ENCODE data around the gene SIK2. TPM values are rescaled to one million over a fixed set of nuclear protein-coding genes. Genes with fewer than 3 reads are reported as not detected.
"Not testable (repeated sequence)": the region's sequence is repeated elsewhere in the genome, so short reads cannot be mapped to it uniquely, and the experiment has no call there.

Gene SIK2
- total RNA-seq, 2 donors from 2014 or later = 9.4 to 9.9 TPM

DNA sequence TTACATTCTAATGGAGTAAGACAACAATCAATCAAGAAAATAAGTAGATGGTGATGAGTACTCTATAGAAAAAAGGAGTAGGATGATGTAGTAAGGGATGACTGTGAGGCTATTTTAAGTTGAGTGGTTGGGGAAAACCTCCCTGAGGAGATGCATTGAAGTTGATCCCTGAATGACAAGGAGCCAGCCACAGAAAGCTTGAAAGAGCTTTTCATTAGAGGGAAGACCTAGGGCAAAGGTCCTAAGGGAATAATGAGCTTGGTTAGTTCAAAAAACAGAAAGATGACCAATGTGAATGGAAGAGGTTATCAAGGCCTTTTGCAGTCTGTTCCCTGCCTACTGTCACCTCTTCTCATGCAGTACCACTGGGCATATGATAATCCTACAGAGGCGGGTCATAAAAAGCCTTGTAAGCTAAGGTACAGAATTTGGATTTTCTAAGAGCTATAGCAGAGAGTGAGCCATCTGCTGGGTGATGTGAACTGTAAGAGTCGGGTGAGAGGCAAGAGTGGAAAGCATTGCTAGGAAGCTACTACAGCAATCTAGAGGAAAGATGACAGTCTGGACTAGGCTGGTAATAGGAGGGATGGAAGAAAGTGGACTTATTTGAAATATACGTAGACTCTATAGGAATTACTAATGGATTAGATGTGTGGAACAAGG, 160.9 kb downstream of the SIK2 start:
- Mint-ChIP-seq H3K36me3 (ENCODE audit: insufficient read depth in 2 of 2) (peaks cover 15 to 28% of the 10 kb centered on the region in 2 donors), H3K27ac (no peak overlapping the region), H3K9me3 (no peaks in the 10 kb centered on the region), H3K4me3 (peak overlapping the region in 1 of 2 donors; percentile 4), H3K27me3 (ENCODE audit: low read depth) (no peaks in the 10 kb centered on the region), H3K4me1 (ENCODE audit: low read depth) (peaks cover 36% of the 10 kb centered on the region)
- no peak for ATAC-seq (replicated peaks in 1 of 2)
- no peak for DNase-seq

DNA sequence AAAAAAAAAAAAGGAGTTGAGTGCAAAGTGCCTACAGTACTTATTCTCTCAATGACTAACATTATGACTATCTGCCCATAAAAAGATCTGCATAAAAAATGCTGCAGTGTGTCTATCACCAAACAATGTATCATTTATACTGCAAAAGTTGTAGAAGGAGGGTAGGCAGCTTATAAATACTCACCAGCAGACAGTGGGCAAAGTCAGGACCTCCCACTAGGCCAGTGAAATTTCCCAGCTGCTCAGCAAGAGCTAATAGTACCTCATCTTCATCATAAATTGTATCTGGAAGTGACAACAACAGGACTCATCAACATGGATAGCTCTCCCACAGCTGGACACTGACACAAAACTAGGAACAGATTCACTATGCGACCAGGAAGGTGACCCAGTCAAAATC, 162.4 kb downstream of the SIK2 start:
- DNase-seq (no peak), ATAC-seq (replicated peaks in 1 of 2) (no peak)
- peaks cover 36% of the 10 kb centered on the region for H3K4me1 Mint-ChIP-seq (ENCODE audit: low read depth)
- H3K9me3 Mint-ChIP-seq = no peaks in the 10 kb centered on the region
- H3K4me3 Mint-ChIP-seq = peak overlapping the region; percentile 95 to 99
- no peaks in the 10 kb centered on the region for H3K27me3 Mint-ChIP-seq (ENCODE audit: low read depth)
- H3K36me3 Mint-ChIP-seq (ENCODE audit: insufficient read depth in 2 of 2) = peaks cover 15 to 24% of the 10 kb centered on the region in 2 donors
- no peak overlapping the region for H3K27ac Mint-ChIP-seq

DNA sequence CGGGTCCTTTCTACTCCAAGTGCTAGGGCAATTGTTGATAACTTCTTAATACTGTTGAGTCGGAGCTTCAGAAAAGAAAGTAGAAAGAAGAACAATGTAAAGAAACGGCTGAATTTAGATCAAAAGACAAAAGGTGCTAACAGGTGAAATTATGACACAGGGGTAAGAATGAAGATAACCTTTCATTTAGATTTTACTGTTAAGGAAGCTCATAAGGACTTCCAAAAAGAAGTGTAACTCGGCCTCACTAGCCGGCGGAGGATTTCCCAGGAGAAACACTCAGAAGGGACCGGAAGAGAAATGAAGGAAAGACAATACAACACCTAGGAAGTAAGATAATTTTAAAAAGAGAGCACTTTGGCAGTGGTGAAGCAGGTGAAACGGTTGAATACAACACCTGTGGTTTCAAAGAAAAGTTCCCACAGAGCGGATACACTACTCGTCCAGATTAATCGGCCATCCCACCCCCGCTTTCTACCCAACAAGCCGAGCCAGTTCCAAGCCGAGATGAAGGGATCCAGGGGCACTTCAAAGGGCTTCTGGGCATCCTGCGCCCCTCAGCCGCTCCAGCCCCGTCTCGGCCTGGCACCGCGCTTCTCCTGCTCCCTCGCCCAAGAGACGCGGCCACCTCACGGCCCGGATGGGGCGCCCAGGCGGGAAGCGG, 163.2 kb downstream of the SIK2 start:
- H3K4me1 Mint-ChIP-seq (ENCODE audit: low read depth) = peaks cover 36% of the 10 kb centered on the region
- no peaks in the 10 kb centered on the region for H3K27me3 Mint-ChIP-seq (ENCODE audit: low read depth)
- peaks cover 15 to 24% of the 10 kb centered on the region in 2 donors for H3K36me3 Mint-ChIP-seq (ENCODE audit: insufficient read depth in 2 of 2)
- peak overlapping the region; percentile 92 for H3K27ac Mint-ChIP-seq
- no peak for DNase-seq
- H3K4me3 Mint-ChIP-seq = peak overlapping the region; percentile 95 to 99
- ATAC-seq (replicated peaks in 1 of 2) = no peak
- H3K9me3 Mint-ChIP-seq = no peaks in the 10 kb centered on the region

DNA sequence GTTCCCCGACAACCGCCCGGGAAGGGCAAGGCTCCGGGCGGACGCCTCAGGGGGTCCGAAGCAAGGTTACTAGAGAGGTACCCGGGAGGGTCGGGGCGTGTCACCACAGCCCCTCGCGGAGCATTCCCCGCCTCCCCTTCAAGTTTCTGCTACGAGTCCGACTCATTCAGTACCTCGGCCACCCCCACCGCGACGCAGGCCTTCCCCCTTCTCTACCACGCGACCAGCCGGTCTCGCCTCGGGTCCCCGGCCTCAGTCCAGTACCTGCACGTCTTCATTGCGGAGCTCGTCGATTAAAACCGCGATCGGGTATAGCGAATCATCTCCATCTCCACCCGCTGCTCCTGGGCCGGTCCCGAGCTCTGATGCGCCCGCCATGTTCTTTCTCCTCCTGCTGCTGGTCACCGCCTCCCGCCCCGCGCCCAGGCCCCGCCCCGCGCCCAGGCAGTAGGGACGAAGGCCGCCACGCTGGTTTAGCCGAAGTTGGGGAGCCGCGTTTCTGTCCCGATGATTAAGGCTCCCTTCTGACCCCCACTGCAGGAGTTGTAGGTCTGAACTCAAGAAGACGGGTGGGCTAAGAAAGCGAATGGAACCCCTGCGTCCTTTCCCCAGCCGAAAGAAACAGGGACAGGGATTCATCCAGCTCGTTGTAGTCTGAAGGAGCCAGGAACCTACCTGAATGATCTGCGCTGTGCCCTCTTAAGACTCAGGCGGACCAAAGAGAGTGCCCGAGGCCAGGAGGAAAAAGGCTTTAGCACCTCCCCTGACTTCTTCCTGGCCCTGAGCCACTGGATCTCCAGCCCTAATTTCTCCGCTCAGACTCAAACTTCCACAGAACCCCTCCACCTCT, 164.0 kb downstream of the SIK2 start, which contains the start of gene PPP2R1B:
Gene PPP2R1B, minus strand, starts transcription at position 406 of the 850 bp plus-strand sequence. Its CDS starts 28 bp downstream, at position 378.
- peak; percentile 95 to 98 for ATAC-seq (replicated peaks in 1 of 2)
- no peaks in the 10 kb centered on the region for H3K27me3 Mint-ChIP-seq (ENCODE audit: low read depth)
- H3K4me1 Mint-ChIP-seq (ENCODE audit: low read depth) = peaks cover 36% of the 10 kb centered on the region
- peak; percentile 78 to 80 for DNase-seq
- peaks cover 12 to 24% of the 10 kb centered on the region in 2 donors for H3K36me3 Mint-ChIP-seq (ENCODE audit: insufficient read depth in 2 of 2)
- H3K27ac Mint-ChIP-seq = peak within 1 kb of the TSS; percentile 98
- no peaks in the 10 kb centered on the region for H3K9me3 Mint-ChIP-seq
- H3K4me3 Mint-ChIP-seq = peak within 1 kb of the TSS; percentile 95 to 99

DNA sequence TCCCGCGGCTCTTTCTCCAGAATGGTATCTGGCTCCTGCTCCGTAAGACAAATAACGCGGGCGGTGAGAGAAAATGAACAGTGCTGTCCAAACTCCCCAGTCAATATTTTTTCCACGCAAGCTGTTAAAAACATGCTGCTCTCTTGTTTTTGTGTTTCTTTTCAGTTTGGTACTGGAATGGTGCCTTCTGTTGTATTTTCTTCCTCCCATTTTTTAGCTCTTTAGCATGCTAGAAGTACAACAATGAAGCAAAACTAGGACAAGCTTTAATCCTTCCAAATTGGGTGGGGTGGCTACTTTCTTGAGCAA, 164.5 kb downstream of the SIK2 start:
- peak overlapping the region; percentile 95 to 99 for H3K4me3 Mint-ChIP-seq
- no peaks in the 10 kb centered on the region for H3K27me3 Mint-ChIP-seq (ENCODE audit: low read depth)
- peak overlapping the region; percentile 69 for H3K27ac Mint-ChIP-seq
- no peaks in the 10 kb centered on the region for H3K9me3 Mint-ChIP-seq
- DNase-seq (no peak), ATAC-seq (replicated peaks in 1 of 2) (no peak)
- peaks cover 10 to 22% of the 10 kb centered on the region in 2 donors for H3K36me3 Mint-ChIP-seq (ENCODE audit: insufficient read depth in 2 of 2)
- H3K4me1 Mint-ChIP-seq (ENCODE audit: low read depth) = peaks cover 36% of the 10 kb centered on the region

DNA sequence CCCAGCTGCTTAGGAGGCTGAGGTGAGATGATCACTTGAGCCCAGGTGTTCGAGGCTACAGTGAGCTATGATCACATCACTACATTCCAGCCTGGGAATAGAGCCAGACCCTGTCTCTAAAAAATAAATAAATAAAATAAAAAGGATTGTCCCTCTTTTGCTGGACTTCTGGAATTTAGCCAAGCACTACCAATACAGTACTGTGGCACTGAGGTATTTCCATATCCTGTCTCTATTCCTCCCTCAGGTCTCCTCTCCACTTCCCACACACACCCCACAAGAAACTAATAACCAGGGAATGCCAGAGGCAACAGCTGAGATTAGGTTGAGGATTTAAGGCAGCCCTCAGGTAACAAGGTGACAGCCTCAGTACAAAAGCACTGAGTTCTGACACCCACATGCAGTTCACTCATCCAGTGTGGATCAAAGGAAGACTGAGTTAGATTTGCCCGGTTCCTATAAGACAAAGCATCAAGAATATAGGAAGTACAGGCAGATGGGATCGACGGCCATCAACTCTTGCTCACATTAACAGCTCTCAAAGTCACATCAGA, 168.4 kb downstream of the SIK2 start:
- H3K4me3 Mint-ChIP-seq = no peak overlapping the region
- no peaks in the 10 kb centered on the region for H3K9me3 Mint-ChIP-seq
- H3K27ac Mint-ChIP-seq = no peak overlapping the region
- H3K27me3 Mint-ChIP-seq (ENCODE audit: low read depth) = no peaks in the 10 kb centered on the region
- peaks cover 2% of the 10 kb centered on the region in 2 donors for H3K36me3 Mint-ChIP-seq (ENCODE audit: insufficient read depth in 2 of 2)
- DNase-seq (no peak), ATAC-seq (replicated peaks in 1 of 2) (no peak)
- peaks cover 7% of the 10 kb centered on the region for H3K4me1 Mint-ChIP-seq (ENCODE audit: low read depth)

DNA sequence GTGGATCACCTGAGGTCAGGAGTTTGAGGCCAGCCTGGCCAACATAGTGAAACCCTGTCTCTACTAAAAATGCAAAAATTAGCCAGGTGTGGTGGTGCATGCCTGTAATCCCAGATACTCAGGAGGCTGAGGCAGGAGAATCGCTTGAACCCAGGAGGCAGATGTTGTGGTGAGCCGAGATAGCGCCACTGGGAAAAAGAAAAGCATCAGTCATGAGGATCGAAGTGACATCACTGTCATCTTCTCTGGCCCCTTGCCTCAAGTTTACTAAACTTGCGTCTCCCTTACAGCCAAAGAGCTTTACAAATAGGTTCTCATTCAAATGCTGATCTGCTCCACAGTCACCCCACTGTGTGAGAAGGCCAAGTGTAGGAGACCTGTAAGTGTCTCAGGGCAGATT, 169.0 kb downstream of the SIK2 start:
- not testable (repeated sequence) for ATAC-seq (replicated peaks in 1 of 2); H3K27ac Mint-ChIP-seq; DNase-seq; H3K4me3 Mint-ChIP-seq; H3K9me3 Mint-ChIP-seq; H3K4me1 Mint-ChIP-seq (ENCODE audit: low read depth); H3K27me3 Mint-ChIP-seq (ENCODE audit: low read depth); H3K36me3 Mint-ChIP-seq (ENCODE audit: insufficient read depth in 2 of 2)

DNA sequence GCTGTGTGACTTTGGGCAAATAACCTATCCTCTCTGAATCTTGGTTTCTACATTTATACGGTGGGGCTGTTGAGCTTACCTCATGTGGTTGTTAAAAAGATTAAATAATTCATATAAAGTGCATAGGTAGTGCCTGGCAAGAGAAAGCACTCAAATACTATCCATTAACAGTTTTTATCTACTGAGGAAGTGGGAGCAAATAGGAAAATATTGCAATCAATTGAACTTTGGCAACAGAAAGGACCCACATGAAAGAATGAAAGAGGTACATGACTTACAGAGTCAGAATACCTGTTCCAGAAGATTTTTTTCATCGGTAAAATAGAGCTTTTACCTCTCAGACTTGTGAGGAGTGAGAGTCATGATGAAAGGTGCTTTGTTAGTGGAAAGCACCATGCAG, 170.3 kb downstream of the SIK2 start:
- DNase-seq (no peak), ATAC-seq (replicated peaks in 1 of 2) (no peak)
- no peaks in the 10 kb centered on the region for H3K27me3 Mint-ChIP-seq (ENCODE audit: low read depth)
- H3K9me3 Mint-ChIP-seq = no peaks in the 10 kb centered on the region
- H3K36me3 Mint-ChIP-seq (ENCODE audit: insufficient read depth in 2 of 2) = no peaks in the 10 kb centered on the region
- H3K27ac Mint-ChIP-seq = no peak overlapping the region
- H3K4me3 Mint-ChIP-seq = no peak overlapping the region
- no peaks in the 10 kb centered on the region for H3K4me1 Mint-ChIP-seq (ENCODE audit: low read depth)

DNA sequence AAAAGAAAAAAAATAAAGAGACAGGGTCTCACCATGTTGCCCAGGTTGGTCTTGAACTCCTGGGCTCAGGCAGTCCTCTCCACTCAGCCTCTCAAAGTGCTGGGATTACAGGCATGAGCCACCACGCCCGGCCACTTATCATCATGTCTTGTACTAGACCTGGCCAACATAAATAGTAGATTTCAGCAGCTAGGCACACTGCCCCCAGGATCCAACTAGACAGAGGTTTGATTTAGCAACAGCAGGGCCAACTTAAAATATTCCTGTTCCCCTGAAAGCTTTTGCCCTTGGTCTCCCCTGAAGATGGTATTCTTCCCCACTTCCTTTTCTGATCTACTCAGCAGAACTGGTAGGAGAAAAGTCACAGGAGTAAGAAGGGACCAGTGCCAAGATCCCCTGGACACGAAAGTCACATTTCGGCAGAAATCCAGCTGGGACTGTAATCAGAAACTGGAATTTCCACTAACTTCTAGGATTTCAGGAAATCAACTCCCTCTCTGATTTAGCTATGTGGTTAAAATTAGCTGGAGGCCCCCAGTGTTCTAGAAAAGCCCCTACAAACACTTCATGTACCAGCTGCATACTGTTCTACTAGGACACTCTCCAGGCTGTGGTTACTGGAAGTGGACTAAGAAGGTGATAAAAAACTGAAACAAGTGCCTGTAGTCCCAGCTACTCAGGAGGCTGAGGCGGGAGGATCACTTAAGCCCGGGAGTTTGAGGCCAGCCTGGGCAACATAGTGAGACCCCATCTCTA, 172.9 kb downstream of the SIK2 start:
- Mint-ChIP-seq H3K36me3 (ENCODE audit: insufficient read depth in 2 of 2) (no peaks in the 10 kb centered on the region), H3K4me3 (no peak overlapping the region), H3K9me3 (no peaks in the 10 kb centered on the region), H3K4me1 (ENCODE audit: low read depth) (no peaks in the 10 kb centered on the region), H3K27ac (no peak overlapping the region), H3K27me3 (ENCODE audit: low read depth) (no peaks in the 10 kb centered on the region)
- DNase-seq (no peak), ATAC-seq (replicated peaks in 1 of 2) (no peak)

DNA sequence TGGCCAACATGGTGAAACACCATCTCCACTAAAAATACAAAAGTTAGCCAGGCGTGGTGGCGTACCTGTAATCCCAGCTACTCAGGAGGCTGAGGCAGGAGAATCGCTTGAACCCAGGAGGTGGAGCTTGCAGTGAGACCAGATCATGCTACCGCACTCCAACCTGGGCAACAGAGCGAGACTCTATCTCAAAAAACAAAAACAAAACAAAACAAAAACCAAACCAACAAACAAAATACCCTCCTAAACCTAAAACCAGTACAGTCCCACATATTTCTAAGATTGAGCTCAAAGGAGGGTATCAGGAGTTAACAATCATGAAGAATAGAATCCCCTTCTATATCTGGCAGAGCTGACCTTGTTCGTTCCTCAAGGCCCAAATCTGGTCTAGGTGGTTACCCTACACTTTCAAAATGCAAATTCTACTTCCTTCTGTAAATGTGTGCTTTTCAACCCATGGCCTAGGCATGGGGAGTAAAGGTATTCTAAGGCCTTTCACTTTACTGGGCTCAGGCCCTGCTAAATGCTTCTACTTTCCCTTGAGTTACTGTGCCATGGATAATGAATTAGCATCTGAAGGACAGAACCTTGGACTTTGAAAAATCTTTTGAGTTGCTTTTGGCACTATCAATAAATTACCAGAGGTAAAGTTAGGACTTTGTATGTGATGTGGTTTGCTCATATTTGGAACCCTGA, 174.3 kb downstream of the SIK2 start:
- no peaks in the 10 kb centered on the region for H3K27me3 Mint-ChIP-seq (ENCODE audit: low read depth)
- no peaks in the 10 kb centered on the region for H3K9me3 Mint-ChIP-seq
- H3K27ac Mint-ChIP-seq = no peak overlapping the region
- H3K4me3 Mint-ChIP-seq = no peak overlapping the region
- H3K36me3 Mint-ChIP-seq (ENCODE audit: insufficient read depth in 2 of 2) = no peaks in the 10 kb centered on the region
- no peak for ATAC-seq (replicated peaks in 1 of 2)
- no peaks in the 10 kb centered on the region for H3K4me1 Mint-ChIP-seq (ENCODE audit: low read depth)
- no peak for DNase-seq

DNA sequence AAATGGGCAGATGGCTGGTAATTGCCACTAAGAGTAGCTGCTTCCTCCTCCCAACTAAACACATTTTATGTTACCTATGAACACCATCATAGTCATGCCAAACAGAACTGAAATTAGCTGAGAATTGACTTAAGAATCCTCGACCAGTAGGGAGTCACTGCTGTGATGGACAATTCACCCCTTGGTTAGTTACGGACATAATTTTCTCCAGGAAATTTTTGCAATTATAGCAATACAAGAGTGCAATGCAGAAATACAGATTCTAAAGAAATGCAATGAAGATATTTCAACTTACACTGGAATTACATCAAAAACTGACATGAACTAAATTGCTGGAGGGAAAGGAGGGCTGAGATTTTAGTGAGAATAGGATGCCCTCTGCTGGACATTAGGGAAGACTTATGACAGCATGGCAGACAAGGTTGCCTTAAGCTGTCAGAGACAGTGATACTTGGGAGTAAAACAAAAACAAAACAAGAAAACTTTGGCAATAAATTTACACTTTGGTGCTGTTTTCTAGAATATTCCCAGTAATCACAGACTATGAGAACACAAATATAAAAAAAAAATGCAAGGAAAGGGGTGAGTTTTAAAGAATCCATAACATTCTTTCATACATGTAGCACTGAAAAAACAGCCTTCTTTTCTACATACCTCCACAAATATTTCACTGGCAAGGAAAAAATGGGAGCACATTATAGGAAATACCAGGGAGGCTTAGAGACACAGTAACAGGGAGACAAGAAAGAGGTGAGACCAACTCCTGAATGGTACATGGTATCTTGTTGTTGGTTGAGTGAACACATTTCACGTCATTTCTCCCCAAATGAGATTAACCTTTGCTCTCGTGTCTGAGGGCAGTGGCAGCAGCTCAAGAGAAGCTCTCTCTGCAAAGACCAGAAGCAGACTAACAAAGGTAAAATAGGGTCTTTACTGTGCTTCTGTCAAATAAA, 175.1 kb downstream of the SIK2 start:
- Mint-ChIP-seq H3K4me1 (ENCODE audit: low read depth) (no peaks in the 10 kb centered on the region), H3K27ac (no peak overlapping the region), H3K36me3 (ENCODE audit: insufficient read depth in 2 of 2) (no peaks in the 10 kb centered on the region), H3K4me3 (no peak overlapping the region), H3K9me3 (no peaks in the 10 kb centered on the region), H3K27me3 (ENCODE audit: low read depth) (no peaks in the 10 kb centered on the region)
- peak; percentile 82 to 89 for ATAC-seq (replicated peaks in 1 of 2)
- peak; percentile 16 to 31 for DNase-seq
